HCT116 (cell line): ENCODE results near the gene CRIM1. TPM values are rescaled to one million over a fixed set of nuclear protein-coding genes. Genes with fewer than 3 reads are reported as not detected.

ENCODE experiments used
- ATAC-seq: fragments of 200-7000 bp; cut with Tn5 transposase; 2 replicates; pipeline ENCODE4 v1.9.1; 2020; ENCODE audit warnings: mild to moderate bottlenecking, moderate library complexity
- Bru-seq: library from RNA; stranded (reverse); fragments of 400-500 nt; gene quantifications from one replicate; lab custom pipeline; 2021; lab: Mats Ljungman, UMichigan
- BruChase-seq, 2 experiments: library from RNA; stranded (reverse); fragments of 400-500 nt; gene quantifications; one replicate each; lab custom pipeline; 2021; lab: Mats Ljungman, UMichigan
- BruUV-seq: library from RNA; stranded (reverse); fragments of 400-500 nt; replicated peaks from 2 replicates; lab custom pipeline; 2021; lab: Mats Ljungman, UMichigan
- CTCF ChIA-PET: fragments of 300-600 bp; sonication (Branson Sonifier 250); formaldehyde crosslinking; loops from one replicate; lab custom pipeline; 2021; ENCODE audit warnings: antibody characterized with exemption; lab: Charles Lee
- POLR2A ChIA-PET: fragments of 300-600, 350-600 bp; sonication (Branson Sonifier 250); formaldehyde crosslinking; loops from one replicate; lab custom pipeline; 2021; ENCODE audit warnings: antibody characterized with exemption; lab: Charles Lee
- RAD21 ChIA-PET, 2 experiments: fragments of 300-600 bp; sonication (Branson Sonifier 250); formaldehyde crosslinking; loops; one replicate each; lab custom pipeline; 2023; ENCODE audit warnings: low total read pairs in 2 of 2; ENCODE audit not compliant: uncharacterized antibody in 2 of 2, unreplicated experiment in 2 of 2, low non-redundant PET in 1 of 2; lab: Charles Lee
- DNase-seq: peaks from one replicate; pipeline ENCODE4 v3.0.0-alpha.2; 2010; ENCODE audit warnings: low read depth, low spot score
- H2AFZ ChIP-seq: fragments of 200-600 bp; shearing (Covaris generic), sonication (generic); 2 replicates; pipeline ENCODE4 v1.6.1; 2017; ENCODE audit warnings: low read depth, mixed run types, mixed read lengths, antibody characterized with exemption, low read length; ENCODE audit not compliant: poor library complexity, severe bottlenecking
- H3K27ac ChIP-seq: 2 replicates; pipeline ENCODE4 v1.5.1; 2012; ENCODE audit warnings: low read depth, low read length
- H3K27me3 ChIP-seq: fragments of 200-600 bp; sonication (generic); 2 replicates; pipeline ENCODE4 v1.6.1; 2016; ENCODE audit warnings: mixed run types, low read length, mixed read lengths; ENCODE audit not compliant: insufficient read depth
- H3K36me3 ChIP-seq, 2 experiments: fragments of 200-500 bp in 1 of 2; fragments of 200-600 bp in 1 of 2; sonication (Bioruptor generic) in 1 of 2; sonication (generic) in 1 of 2; 2 replicates each; pipeline versions ENCODE4 v1.5.1 to v1.6.1; 2014 to 2016; ENCODE audit warnings: low read length in 2 of 2, inconsistent platforms in 1 of 2, mixed read lengths in 1 of 2, mixed run types in 1 of 2; ENCODE audit not compliant: insufficient read depth in 2 of 2, control insufficient read depth in 1 of 2
- H3K4me1 ChIP-seq, 2 experiments: fragments of 200-600 bp in 1 of 2; sonication (generic) in 1 of 2; 2 replicates each; pipeline versions ENCODE4 v1.5.1 to v1.6.1; 2012 to 2017; ENCODE audit warnings: low read length in 2 of 2, inconsistent platforms in 1 of 2, mild to moderate bottlenecking in 1 of 2, mixed read lengths in 1 of 2, mixed run types in 1 of 2, moderate library complexity in 1 of 2; ENCODE audit not compliant: insufficient read depth in 2 of 2, control insufficient read depth in 1 of 2
- H3K4me2 ChIP-seq: fragments of 200-600 bp; sonication (generic); 2 replicates; pipeline ENCODE4 v1.6.1; 2017; ENCODE audit warnings: mixed run types, low read length, mixed read lengths
- H3K4me3 ChIP-seq, 2 experiments: fragments of 200-600 bp in 1 of 2; sonication (generic) in 1 of 2; replicated peaks in 1 of 2; 2 replicates each; pipeline ENCODE4 v1.5.1; 2011 to 2016; ENCODE audit warnings: low read length in 2 of 2, control low read depth in 1 of 2, low read depth in 1 of 2, mild to moderate bottlenecking in 1 of 2, mixed read lengths in 1 of 2, mixed run types in 1 of 2
- H3K79me2 ChIP-seq: fragments of 200-600 bp; sonication (generic); 2 replicates; pipeline ENCODE4 v1.6.1; 2017; ENCODE audit warnings: mild to moderate bottlenecking, mixed run types, low read length, moderate library complexity, mixed read lengths; ENCODE audit not compliant: insufficient read depth
- H3K9ac ChIP-seq: fragments of 200-600 bp; sonication (generic); 2 replicates; pipeline ENCODE4 v1.6.1; 2016; ENCODE audit warnings: low read length, mixed read lengths
- H3K9me2 ChIP-seq: fragments of 200-600 bp; sonication (generic), shearing (Covaris generic); 2 replicates; pipeline ENCODE4 v1.6.1; 2017; ENCODE audit warnings: mixed run types, mild to moderate bottlenecking, moderate library complexity; ENCODE audit not compliant: insufficient read depth
- H3K9me3 ChIP-seq, 2 experiments: fragments of 200-500 bp in 1 of 2; fragments of 200-600 bp in 1 of 2; sonication (Bioruptor generic) in 1 of 2; sonication (generic) in 1 of 2; 2 replicates each; pipeline ENCODE4 v1.6.1; 2014 to 2017; ENCODE audit warnings: low read length in 2 of 2, mixed read lengths in 2 of 2, inconsistent platforms in 1 of 2, low read depth in 1 of 2, mild to moderate bottlenecking in 1 of 2, mixed run types in 1 of 2, moderate library complexity in 1 of 2; ENCODE audit not compliant: control insufficient read depth in 1 of 2, insufficient read depth in 1 of 2
- H4K20me1 ChIP-seq: fragments of 200-600 bp; sonication (generic), shearing (Covaris generic); 2 replicates; pipeline ENCODE4 v1.6.1; 2017; ENCODE audit warnings: mixed run types, mild to moderate bottlenecking, moderate library complexity; ENCODE audit not compliant: insufficient read depth
- ATF3 ChIP-seq: IDR thresholded peaks from 2 replicates; pipeline ENCODE4 v1.6.1; 2012
- CEBPB ChIP-seq: IDR thresholded peaks from 2 replicates; pipeline ENCODE4 v1.6.1; 2012; ENCODE audit warnings: low read depth
- EGR1 ChIP-seq: IDR thresholded peaks from 2 replicates; pipeline ENCODE4 v1.6.1; 2012; ENCODE audit warnings: low read depth
- MAX ChIP-seq: IDR thresholded peaks from 2 replicates; pipeline ENCODE4 v1.6.1; 2012
- POLR2A ChIP-seq: IDR thresholded peaks from 2 replicates; pipeline ENCODE4 v1.7.0; 2011; ENCODE audit warnings: borderline replicate concordance; ENCODE audit not compliant: insufficient read depth, insufficient read length; ENCODE audit errors: extremely low read depth
- POLR2AphosphoS5 ChIP-seq: IDR thresholded peaks from 2 replicates; pipeline ENCODE4 v1.6.1; 2011; ENCODE audit warnings: mild to moderate bottlenecking, low read depth, low read length, moderate library complexity
- SIN3A ChIP-seq: IDR thresholded peaks from 2 replicates; pipeline ENCODE4 v1.6.1; 2012; ENCODE audit warnings: low read depth
- TCF7L2 ChIP-seq: IDR thresholded peaks from 2 replicates; pipeline ENCODE4 v1.7.0; 2011; ENCODE audit warnings: borderline replicate concordance, inconsistent platforms; ENCODE audit not compliant: insufficient read depth, insufficient read length; ENCODE audit errors: extremely low read depth
- YY1 ChIP-seq: IDR thresholded peaks from 2 replicates; pipeline ENCODE4 v1.6.1; 2011; ENCODE audit warnings: low read length, low read depth, moderate library complexity, mild to moderate bottlenecking; ENCODE audit not compliant: insufficient replicate concordance; ENCODE audit errors: extremely low read depth
- ZNF274 ChIP-seq: fragments of 200-500 bp; sonication (Bioruptor generic); IDR thresholded peaks from 2 replicates; pipeline ENCODE4 v1.6.1; 2014; ENCODE audit warnings: mild to moderate bottlenecking, low read depth, low read length, inconsistent platforms
- intact Hi-C: fragments of 100-400 bp; cut with micrococcal nuclease; formaldehyde crosslinking; loops from 2 replicates; pipeline ENCODE4 v1.10.0; 2022
- long read RNA-seq: library from polyadenylated mRNA; unstranded; transcript quantifications from one replicate; pipeline ENCODE4 v2.0.0, GENCODE V29; 2021; ENCODE audit not compliant: unreplicated experiment
- polyA plus RNA-seq: library from polyadenylated mRNA; unstranded; fragments of >200 nt; gene quantifications from 2 replicates; pipeline ENCODE4 v1.2.1, GENCODE V29; 2012; ENCODE audit warnings: missing spikeins
- total RNA-seq: library from RNA; stranded (reverse); gene quantifications from one replicate; pipeline ENCODE4 v1.2.1, GENCODE V29; 2021; ENCODE audit not compliant: unreplicated experiment

CRIM1 gene
- total RNA-seq (27.2 TPM), Bru-seq, nascent RNA (percentile 77 among the genes with signal in this experiment), BruChase-seq, experiment 1, labeled RNA remaining after a 6-hour chase (percentile 64 among the genes with signal in this experiment), BruChase-seq, experiment 2, labeled RNA remaining after a 2-hour chase (percentile 58 among the genes with signal in this experiment)
- polyA plus RNA-seq: 11.8 and 12.1 TPM in 2 replicates
- long read RNA-seq, partial matches to known transcripts: 5 of 12 reads
- long read RNA-seq, other reads (novel, unspliced or antisense): 7 of 12 reads

GRCh38 chr2:36355151-36355889 lies at the start of gene CRIM1:
Gene CRIM1 (plus strand): TSS chr2:36355778. CDS start chr2:36356293, 515 bp downstream.
- intact Hi-C loops: loop anchor here (10.0 kb wide), 1 partner anchor 209 kb away; no protein-coding TSS in a partner anchor
- no peaks in the 10 kb centered on the region for H3K9me2 ChIP-seq
- ATAC-seq: peak; percentile 68
- BruUV-seq: no TSS peak
- peaks cover 20 to 54% of the 10 kb centered on the region in 2 experiments for H3K4me1 ChIP-seq
- H3K27me3 ChIP-seq: no peaks in the 10 kb centered on the region
- H3K27ac ChIP-seq: peak within 1 kb of the TSS; percentile 66; the same call in 1 of the 2 replicates
- H3K79me2 ChIP-seq: peaks cover 40% of the 10 kb centered on the region
- no peaks in the 10 kb centered on the region for H4K20me1 ChIP-seq
- ChIA-PET POLR2A (interaction anchor here (0.6 to 1.5 kb wide), 3 partner anchors 69 to 295 kb away, joined by 4 to 5 read pairs (median 4); no protein-coding TSS in a partner anchor), RAD21 (interaction anchor here in 1 of 2 experiments (0.9 to 1.0 kb wide), 2 partner anchors 105 to 309 kb away, joined by 3 to 4 read pairs; no protein-coding TSS in a partner anchor), CTCF (no interaction called here)
- H3K9me3 ChIP-seq: no peaks in the 10 kb centered on the region
- peak within 1 kb of the TSS; percentile 96 for H3K4me2 ChIP-seq
- H3K4me3 ChIP-seq: peak within 1 kb of the TSS; percentile 72 to 83
- TF ChIP-seq YY1 (peak; percentile 12), MAX (peak; percentile 39; the same call in 1 of the 2 replicates), ZNF274 (no peak), CEBPB (no peak), POLR2AphosphoS5 (peak; percentile 93), POLR2A (peak; percentile 81), EGR1 (peak; percentile 61), ATF3 (no peak), SIN3A (0 out of 2 replicates have a peak, but pooled peaks have one; percentile 41), TCF7L2 (no peak)
- TF ChIP-seq, all 23 proteins: peak for 6
- no peaks in the 10 kb centered on the region for H3K36me3 ChIP-seq
- H3K9ac ChIP-seq: peak within 1 kb of the TSS; percentile 84
- peak; percentile 68 for DNase-seq
- no peak within 1 kb of the TSS for H2AFZ ChIP-seq
